Activated CD4-positive, alpha-beta T cell treated with anti-CD3 and anti-CD28 coated beads, Interleukin-2, Interleukin-6, amounts not matched to agents 100 ng/mL and 50 ng/mL, durations not matched to agents 16 hours and 8 hours (primary cell): Measurements from ENCODE around the gene GAL.

ENCODE experiments used
- DNase-seq: peaks from one replicate; pipeline ENCODE4 v3.0.0-alpha.2; 2020

The GAL gene

GRCh38 chr11:68659158-68659921 is 25.0 kb upstream of the GAL start:
- DNase-seq = no peak

- DNase-seq = no peak
Observed at GRCh38 chr11:68660066-68660810, 24.1 kb upstream of the GAL start.

GRCh38 chr11:68661014-68661413 is 23.3 kb upstream of the GAL start:
- no peak for DNase-seq

GRCh38 chr11:68661697-68662603 is 22.4 kb upstream of the GAL start:
- no peak for DNase-seq

GRCh38 chr11:68663482-68664010 is 20.8 kb upstream of the GAL start:
- DNase-seq = no peak

GRCh38 chr11:68664141-68664540 is 20.2 kb upstream of the GAL start:
- no peak for DNase-seq

GRCh38 chr11:68664906-68665305 is 19.4 kb upstream of the GAL start:
- no peak for DNase-seq

- no peak for DNase-seq
Observed at GRCh38 chr11:68665436-68665835, 18.9 kb upstream of the GAL start.

GRCh38 chr11:68666849-68667248 is 17.5 kb upstream of the GAL start:
- DNase-seq = no peak

- DNase-seq = no peak
Observed at GRCh38 chr11:68667511-68668500, 16.5 kb upstream of the GAL start.

GRCh38 chr11:68669301-68670090 is 14.8 kb upstream of the GAL start:
- no peak for DNase-seq

GRCh38 chr11:68670208-68670992 is 13.9 kb upstream of the GAL start:
- no peak for DNase-seq

GRCh38 chr11:68673306-68673945 is 10.9 kb upstream of the GAL start:
- no peak for DNase-seq

GRCh38 chr11:68673991-68674390 is 10.4 kb upstream of the GAL start:
- DNase-seq = no peak

- DNase-seq = no peak
Observed at GRCh38 chr11:68674461-68674860, 9.9 kb upstream of the GAL start.

- no peak for DNase-seq
Observed at GRCh38 chr11:68677432-68677831, 6.9 kb upstream of the GAL start.

- no peak for DNase-seq
Observed at GRCh38 chr11:68678031-68678441, 6.3 kb upstream of the GAL start.

- no peak for DNase-seq
Observed at GRCh38 chr11:68680541-68681231, 3.7 kb upstream of the GAL start.

GRCh38 chr11:68682531-68682961 is 1.8 kb upstream of the GAL start:
- no peak for DNase-seq
